K562 (cell line): ENCODE measurements around the gene COQ5. TPM values are rescaled to one million over a fixed set of nuclear protein-coding genes. Genes with fewer than 3 reads are reported as not detected.

Experiments
- BCOR ChIP-seq: fragments of 450-650 bp; IDR thresholded peaks from 2 replicates; pipeline ENCODE4 v1.6.1; 2016
- CGGBP1 ChIP-seq: fragments of 250-450 bp; sonication (Bioruptor Pico); IDR thresholded peaks from 2 replicates; pipeline ENCODE4 v1.9.0; 2021; ENCODE audit warnings: mild to moderate bottlenecking
- GTF2A2 ChIP-seq: IDR thresholded peaks from 2 replicates; pipeline ENCODE4 v1.6.1; 2016; ENCODE audit warnings: mild to moderate bottlenecking, missing genetic modification characterization, missing compliant biosample characterization
- MAFF ChIP-seq: IDR thresholded peaks from 2 replicates; pipeline ENCODE4 v1.6.1; 2012; ENCODE audit warnings: low read length, improper control_type of control experiment
- MLLT1 ChIP-seq, 2 experiments: fragments of 450-650 bp; IDR thresholded peaks; 2 replicates each; pipeline ENCODE4 v1.6.1; 2016
- NCOA2 ChIP-seq, 2 experiments: fragments of 450-650 bp; IDR thresholded peaks; 2 replicates each; pipeline ENCODE4 v1.6.1; 2018; ENCODE audit warnings: mild to moderate bottlenecking in 2 of 2, moderate library complexity in 1 of 2; ENCODE audit not compliant: partially characterized antibody in 2 of 2
- NR2C2 ChIP-seq, 2 experiments: fragments of 200-800 bp in 1 of 2; sonication (Bioruptor generic) in 1 of 2; sonication (generic) in 1 of 2; formaldehyde crosslinking in 1 of 2; IDR thresholded peaks; 2 replicates each; pipeline versions ENCODE4 v1.6.1 to v1.8.0; 2016 to 2022; ENCODE audit warnings: mild to moderate bottlenecking in 1 of 2, missing compliant biosample characterization in 1 of 2, missing genetic modification characterization in 1 of 2, missing genetic modification reagents in 1 of 2
- SIN3B ChIP-seq: fragments of 450-650 bp; IDR thresholded peaks from 2 replicates; pipeline ENCODE4 v1.6.1; 2017; ENCODE audit warnings: low read depth, mild to moderate bottlenecking, moderate library complexity
- SRSF9 ChIP-seq: fragments of 200-400 bp; formaldehyde crosslinking; IDR thresholded peaks from 2 replicates; pipeline ENCODE4 v1.6.1; 2017; ENCODE audit warnings: low read depth, low read length, borderline replicate concordance
- WHSC1 ChIP-seq: IDR thresholded peaks from one replicate; pipeline ENCODE4 v1.6.1; 2012; ENCODE audit warnings: low read length, control low read depth, inconsistent platforms
- ZNF175 ChIP-seq: fragments of 200-800 bp; sonication (Bioruptor generic); IDR thresholded peaks from 2 replicates; pipeline ENCODE4 v1.6.1; 2016; ENCODE audit warnings: low read depth, mild to moderate bottlenecking, missing genetic modification characterization, missing compliant biosample characterization
- ZNF239 ChIP-seq: fragments of 250-450 bp; sonication (Bioruptor Pico); IDR thresholded peaks from 2 replicates; pipeline ENCODE4 v1.4.0; 2020; ENCODE audit warnings: mild to moderate bottlenecking
- ZNF282 ChIP-seq: sonication (generic); formaldehyde crosslinking; IDR thresholded peaks from 2 replicates; pipeline ENCODE4 v1.8.1; 2023; ENCODE audit warnings: missing genetic modification reagents
- ZNF561 ChIP-seq: fragments of 450-650 bp; formaldehyde crosslinking; conservative IDR thresholded peaks from 2 replicates; pipeline ENCODE4 v1.4.0; 2020; ENCODE audit warnings: mild to moderate bottlenecking, moderate library complexity
- ZNF57 ChIP-seq: fragments of 450-650 bp; formaldehyde crosslinking; IDR thresholded peaks from 2 replicates; pipeline ENCODE4 v1.4.0; 2020; ENCODE audit warnings: mild to moderate bottlenecking, moderate library complexity
- ZNF644 ChIP-seq: fragments of 200-800 bp; sonication (Bioruptor generic); IDR thresholded peaks from 2 replicates; pipeline ENCODE4 v1.6.1; 2016; ENCODE audit warnings: low read depth, missing genetic modification characterization, missing compliant biosample characterization
- ZNF764 ChIP-seq: fragments of 250-450 bp; sonication (Bioruptor Pico); IDR thresholded peaks from 2 replicates; pipeline ENCODE4 v1.4.0; 2020; ENCODE audit warnings: low read depth, mild to moderate bottlenecking, moderate library complexity
- polyA plus RNA-seq, 8 experiments: library from polyadenylated mRNA; depleted of rRNA in 4 of 8; stranded (reverse) in 5 of 8; unstranded in 3 of 8; fragments of >200 nt; fragmentation: Nextera tagmentation in 2 of 8; fragmentation: Illumina TruSeq in 1 of 8; extraction: Ambion mirVana in 2 of 8; extraction: Trizol in 1 of 8; gene quantifications; 2 replicates each; pipeline versions ENCODE4 v1.2.1 to v1.2.3, GENCODE V29; 2011 to 2014; ENCODE audit warnings: inconsistent platforms in 1 of 8, missing spikeins in 1 of 8
- total RNA-seq, 7 experiments: library from RNA; depleted of rRNA in 6 of 7; stranded (reverse); fragments of >200 nt in 6 of 7; fragmentation: Illumina TruSeq in 2 of 7; extraction: Trizol in 2 of 7; gene quantifications; 2 replicates each; pipeline versions ENCODE4 v1.2.1 to v1.2.3, GENCODE V29; 2011 to 2021; ENCODE audit warnings: low replicate concordance in 1 of 7
- TF ChIP-seq, protein P1 (sequence below): sonication (generic); formaldehyde crosslinking; IDR thresholded peaks from 2 replicates; pipeline ENCODE4 v1.8.0; 2022; ENCODE audit warnings: mild to moderate bottlenecking, missing genetic modification reagents, borderline replicate concordance

COQ5 gene
- total and polyA plus RNA-seq, 9 of the 15 experiments (the other 6 are each of a cell fraction or from before 2014, with no cell fraction given): 19.2 to 59.7 (median 30.4) TPM

DNA sequence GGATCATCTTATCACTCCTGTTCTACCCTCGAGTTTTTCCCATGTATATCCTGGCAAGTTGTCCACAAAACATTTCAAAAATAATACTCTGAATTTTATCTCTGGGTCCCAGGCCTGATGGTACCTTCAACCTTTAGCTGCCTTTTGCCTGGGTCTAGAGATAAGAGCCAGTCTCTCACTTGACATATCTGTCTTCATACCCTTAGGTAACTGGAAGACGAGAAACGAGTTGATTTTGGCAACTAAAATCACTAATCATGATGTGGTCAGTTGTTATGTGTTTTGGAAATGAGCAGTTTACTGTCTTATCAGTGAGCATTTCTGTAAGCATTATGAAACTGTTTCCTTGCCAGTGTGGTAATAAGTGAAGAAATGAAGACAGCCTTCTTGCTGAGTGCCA is 11.5 kb upstream of the COQ5 start (continued):
- TF ChIP-seq ZNF175 (CRISPR knock-in tag) (peak; percentile 86), BCOR (peak; percentile 87), ZNF764 (CRISPR knock-in tag) (no peak), ZNF57 (CRISPR knock-in tag) (no peak), NCOA2 (IDR thresholded peaks at IDR 0.05; ENCODE audit: partially characterized antibody in 2 of 2) (peak in 1 of 2 experiments; percentile 60), MAFF (no peak), MLLT1 (IDR thresholded peaks at IDR 0.05) (peak in 1 of 2 experiments; percentile 81; a peak in 2 of 4 replicates), SRSF9 (no peak), ZNF561 (CRISPR knock-in tag) (no peak), GTF2A2 (tag) (no peak), CGGBP1 (CRISPR knock-in tag) (no peak), NR2C2 (CRISPR knock-in tag; IDR thresholded peaks at IDR 0.05) (no peak), NR2C2 (tag; IDR thresholded peaks at IDR 0.05) (peak; percentile 77), WHSC1 (no peak), ZNF282 (CRISPR knock-in tag) (no peak), ZNF239 (peak; percentile 39), ZNF644 (peak; percentile 96), SIN3B (no peak)
- TF ChIP-seq, protein P1, sequence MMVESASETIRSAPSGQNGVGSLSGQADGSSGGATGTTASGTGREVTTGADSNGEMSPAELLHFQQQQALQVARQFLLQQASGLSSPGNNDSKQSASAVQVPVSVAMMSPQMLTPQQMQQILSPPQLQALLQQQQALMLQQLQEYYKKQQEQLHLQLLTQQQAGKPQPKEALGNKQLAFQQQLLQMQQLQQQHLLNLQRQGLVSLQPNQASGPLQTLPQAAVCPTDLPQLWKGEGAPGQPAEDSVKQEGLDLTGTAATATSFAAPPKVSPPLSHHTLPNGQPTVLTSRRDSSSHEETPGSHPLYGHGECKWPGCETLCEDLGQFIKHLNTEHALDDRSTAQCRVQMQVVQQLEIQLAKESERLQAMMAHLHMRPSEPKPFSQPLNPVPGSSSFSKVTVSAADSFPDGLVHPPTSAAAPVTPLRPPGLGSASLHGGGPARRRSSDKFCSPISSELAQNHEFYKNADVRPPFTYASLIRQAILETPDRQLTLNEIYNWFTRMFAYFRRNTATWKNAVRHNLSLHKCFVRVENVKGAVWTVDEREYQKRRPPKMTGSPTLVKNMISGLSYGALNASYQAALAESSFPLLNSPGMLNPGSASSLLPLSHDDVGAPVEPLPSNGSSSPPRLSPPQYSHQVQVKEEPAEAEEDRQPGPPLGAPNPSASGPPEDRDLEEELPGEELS (CRISPR knock-in tag): no peak
